ENCODE measurements around the gene TAAR9.

TAAR9 gene

DNA sequence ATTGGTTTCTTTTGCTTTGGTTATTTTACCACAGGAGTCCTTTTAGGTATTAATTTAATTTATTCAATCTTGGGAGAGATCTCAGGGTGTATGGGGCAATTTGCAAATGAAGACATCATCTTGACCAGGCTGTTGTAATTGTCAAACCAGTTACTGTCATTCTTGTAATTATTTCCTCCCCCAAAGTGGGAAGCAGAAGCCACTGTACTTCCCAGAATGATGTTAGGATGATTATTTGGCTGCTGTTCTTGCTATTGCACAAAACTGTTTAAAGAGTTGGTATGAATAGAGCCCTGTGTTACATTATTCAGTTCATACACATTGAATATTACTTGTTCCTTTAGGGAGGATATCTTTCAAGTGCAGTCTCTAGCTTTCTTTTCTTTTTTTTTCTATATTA, 33.7 kb downstream of the TAAR9 start:
- TF ChIP-seq, protein P1, sequence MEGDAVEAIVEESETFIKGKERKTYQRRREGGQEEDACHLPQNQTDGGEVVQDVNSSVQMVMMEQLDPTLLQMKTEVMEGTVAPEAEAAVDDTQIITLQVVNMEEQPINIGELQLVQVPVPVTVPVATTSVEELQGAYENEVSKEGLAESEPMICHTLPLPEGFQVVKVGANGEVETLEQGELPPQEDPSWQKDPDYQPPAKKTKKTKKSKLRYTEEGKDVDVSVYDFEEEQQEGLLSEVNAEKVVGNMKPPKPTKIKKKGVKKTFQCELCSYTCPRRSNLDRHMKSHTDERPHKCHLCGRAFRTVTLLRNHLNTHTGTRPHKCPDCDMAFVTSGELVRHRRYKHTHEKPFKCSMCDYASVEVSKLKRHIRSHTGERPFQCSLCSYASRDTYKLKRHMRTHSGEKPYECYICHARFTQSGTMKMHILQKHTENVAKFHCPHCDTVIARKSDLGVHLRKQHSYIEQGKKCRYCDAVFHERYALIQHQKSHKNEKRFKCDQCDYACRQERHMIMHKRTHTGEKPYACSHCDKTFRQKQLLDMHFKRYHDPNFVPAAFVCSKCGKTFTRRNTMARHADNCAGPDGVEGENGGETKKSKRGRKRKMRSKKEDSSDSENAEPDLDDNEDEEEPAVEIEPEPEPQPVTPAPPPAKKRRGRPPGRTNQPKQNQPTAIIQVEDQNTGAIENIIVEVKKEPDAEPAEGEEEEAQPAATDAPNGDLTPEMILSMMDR (IDR thresholded peaks at IDR 0.05; ENCODE audit: unreplicated experiment in 3 of 3), result no peak
- Mint-ChIP-seq H3K4me3 (no peak overlapping the region), H3K36me3 (ENCODE audit: low read depth) (no peaks in the 10 kb centered on the region), H3K9me3 (no peaks in the 10 kb centered on the region), H3K27ac (no peak overlapping the region), H3K4me1 (no peaks in the 10 kb centered on the region), H3K27me3 (ENCODE audit: low read depth) (peaks cover 3% of the 10 kb centered on the region)

DNA sequence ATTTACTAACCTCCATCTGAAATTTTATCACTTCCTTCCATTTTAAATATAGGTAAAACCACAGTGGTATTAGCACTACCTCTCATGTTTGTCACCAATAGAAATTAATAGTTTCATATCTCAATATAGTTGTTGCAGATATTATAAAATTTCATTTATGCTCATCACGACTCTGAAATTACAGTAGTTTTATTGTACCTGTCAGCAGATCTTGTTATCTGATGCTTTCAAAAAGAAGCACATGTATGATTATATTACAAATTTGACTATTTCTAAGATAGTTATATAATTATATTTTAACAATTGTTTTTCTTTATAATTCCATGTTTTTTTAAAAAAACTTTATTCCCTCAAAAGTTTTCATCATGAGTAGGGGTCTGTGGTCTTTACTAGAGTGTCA, 46.6 kb downstream of the TAAR9 start:
- Mint-ChIP-seq H3K4me1 (no peaks in the 10 kb centered on the region), H3K4me3 (no peak overlapping the region), H3K9me3 (peaks cover 4% of the 10 kb centered on the region), H3K27ac (no peak overlapping the region), H3K27me3 (ENCODE audit: low read depth) (peaks cover 3% of the 10 kb centered on the region), H3K36me3 (ENCODE audit: low read depth) (no peaks in the 10 kb centered on the region)
- TF ChIP-seq, protein P1 (IDR thresholded peaks at IDR 0.05; ENCODE audit: unreplicated experiment in 3 of 3), result no peak

DNA sequence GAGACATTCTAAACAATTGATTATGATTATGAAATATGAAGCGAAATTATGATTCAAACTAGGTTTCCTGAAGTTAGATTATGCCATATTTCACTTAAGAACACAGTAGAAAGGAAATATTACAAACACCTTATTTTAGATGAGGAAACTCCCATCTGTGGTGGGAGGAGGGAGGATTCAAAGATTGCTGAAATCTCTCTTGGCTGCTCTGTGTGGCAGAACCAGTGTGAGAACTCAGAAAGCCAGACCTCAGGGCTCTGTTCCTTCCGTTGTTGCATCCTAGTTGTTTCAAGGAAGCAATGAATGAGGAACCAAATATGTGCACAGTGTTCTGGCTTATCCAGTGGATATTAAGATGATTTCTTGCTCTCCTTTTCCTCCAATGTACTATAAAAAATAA, 49.3 kb downstream of the TAAR9 start:
- H3K27ac Mint-ChIP-seq, result no peak overlapping the region
- H3K4me1 Mint-ChIP-seq, result no peaks in the 10 kb centered on the region
- H3K36me3 Mint-ChIP-seq (ENCODE audit: low read depth), result no peaks in the 10 kb centered on the region
- TF ChIP-seq, protein P1 (IDR thresholded peaks at IDR 0.05; ENCODE audit: unreplicated experiment in 3 of 3), result no peak
- peaks cover 3% of the 10 kb centered on the region for H3K27me3 Mint-ChIP-seq (ENCODE audit: low read depth)
- no peak overlapping the region for H3K4me3 Mint-ChIP-seq
- no peaks in the 10 kb centered on the region for H3K9me3 Mint-ChIP-seq
